ENCODE data around the gene PPP1R16B.
A peak's percentile ranks its signal among the peaks of the same experiment; 100 is the strongest.

The PPP1R16B gene

GRCh38 chr20:38805502-38805957, at the start of gene PPP1R16B:
PPP1R16B (plus strand) TSS chr20:38805697; CDS start chr20:38835926, 30,229 bp downstream.
- peak; percentile 66 to 98 (median 79) for DNase-seq

GRCh38 chr20:38757145-38757775, 48.2 kb upstream of the PPP1R16B start:
- intact Hi-C loops (cut with DNase I) = loop anchor here (5.0 kb wide), 1 partner anchor 135 kb away; no protein-coding TSS in a partner anchor
- no peak for DNase-seq

More at GRCh38 chr20:38805502-38805957, at the start of gene PPP1R16B:
- intact Hi-C loops (cut with DNase I) = loop anchor here (5.0 kb wide), 1 partner anchor 87 kb away; no protein-coding TSS in a partner anchor

GRCh38 chr20:38759106-38759505, 46.4 kb upstream of the PPP1R16B start:
- DNase-seq = no peak
- intact Hi-C loops (cut with DNase I) = loop anchor here (5.0 kb wide), 1 partner anchor 133 kb away; no protein-coding TSS in a partner anchor

DNA sequence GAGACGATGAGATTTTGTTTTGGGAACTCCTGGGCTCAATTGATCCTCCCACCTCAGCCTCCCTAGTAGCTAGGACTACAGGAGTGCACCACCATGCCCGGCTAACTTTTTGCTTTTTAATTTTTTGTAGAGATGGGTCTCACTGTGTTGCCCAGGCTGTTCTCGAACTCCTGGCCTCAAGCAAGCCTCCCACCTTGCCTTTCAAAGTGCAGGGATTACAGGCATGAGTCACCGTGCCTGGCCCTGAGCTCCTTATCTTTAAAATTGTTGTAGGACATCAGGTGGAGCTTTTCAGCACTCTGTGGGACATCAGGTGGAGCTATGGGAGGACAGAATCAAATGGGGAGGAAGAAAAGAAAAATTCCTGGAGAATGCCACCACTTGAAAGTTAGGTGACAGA, 44.5 kb upstream of the PPP1R16B start:
- intact Hi-C loops (cut with DNase I) = no loop called here
- DNase-seq = no peak

DNA sequence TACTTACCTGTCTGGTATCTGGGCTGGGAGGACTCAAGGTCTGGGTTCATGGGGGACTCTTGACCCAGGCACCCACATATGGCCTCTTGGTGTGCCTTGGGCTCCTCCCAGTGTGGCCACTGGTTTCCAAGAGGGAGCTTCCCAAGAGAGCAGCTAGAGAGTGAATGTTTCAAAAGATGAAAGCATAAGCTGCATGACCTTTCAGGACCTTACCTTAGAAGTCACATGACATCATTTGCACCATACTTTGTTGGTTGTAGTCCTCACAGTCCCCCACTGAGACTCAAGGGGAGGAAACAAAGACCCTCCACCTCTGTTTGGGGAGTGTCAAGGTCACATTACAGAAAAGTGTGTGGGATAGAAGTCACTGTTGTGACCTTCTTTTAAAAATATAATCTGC, 43.3 kb upstream of the PPP1R16B start:
- no peak for DNase-seq
- intact Hi-C loops (cut with DNase I) = no loop called here

GRCh38 chr20:38763616-38764015, 41.9 kb upstream of the PPP1R16B start:
- DNase-seq = no peak
- intact Hi-C loops (cut with DNase I) = no loop called here

GRCh38 chr20:38764567-38765318, 40.8 kb upstream of the PPP1R16B start:
- intact Hi-C loops (cut with DNase I) = no loop called here
- peak in 8 of 10 donors; percentile 47 to 96 (median 75) for DNase-seq

DNA sequence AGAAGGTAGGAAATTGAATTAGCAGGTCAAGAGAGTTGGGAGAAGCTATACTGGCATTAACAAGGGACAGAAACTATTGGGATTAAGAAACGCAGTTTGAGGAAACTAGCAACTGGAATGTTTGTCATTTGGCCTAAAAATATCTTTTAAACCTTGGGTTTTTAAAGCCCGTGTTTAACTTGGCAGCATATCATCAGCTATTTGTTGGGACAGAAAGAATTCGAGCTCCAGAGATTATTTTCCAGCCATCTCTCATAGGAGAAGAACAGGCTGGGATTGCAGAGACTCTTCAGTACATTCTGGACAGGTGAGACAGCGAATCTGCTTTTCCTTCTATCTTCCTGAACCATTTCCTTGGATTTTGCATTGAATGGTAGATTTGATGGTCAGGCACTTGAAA, 39.4 kb upstream of the PPP1R16B start:
- no peak for DNase-seq
- intact Hi-C loops (cut with DNase I) = no loop called here

DNA sequence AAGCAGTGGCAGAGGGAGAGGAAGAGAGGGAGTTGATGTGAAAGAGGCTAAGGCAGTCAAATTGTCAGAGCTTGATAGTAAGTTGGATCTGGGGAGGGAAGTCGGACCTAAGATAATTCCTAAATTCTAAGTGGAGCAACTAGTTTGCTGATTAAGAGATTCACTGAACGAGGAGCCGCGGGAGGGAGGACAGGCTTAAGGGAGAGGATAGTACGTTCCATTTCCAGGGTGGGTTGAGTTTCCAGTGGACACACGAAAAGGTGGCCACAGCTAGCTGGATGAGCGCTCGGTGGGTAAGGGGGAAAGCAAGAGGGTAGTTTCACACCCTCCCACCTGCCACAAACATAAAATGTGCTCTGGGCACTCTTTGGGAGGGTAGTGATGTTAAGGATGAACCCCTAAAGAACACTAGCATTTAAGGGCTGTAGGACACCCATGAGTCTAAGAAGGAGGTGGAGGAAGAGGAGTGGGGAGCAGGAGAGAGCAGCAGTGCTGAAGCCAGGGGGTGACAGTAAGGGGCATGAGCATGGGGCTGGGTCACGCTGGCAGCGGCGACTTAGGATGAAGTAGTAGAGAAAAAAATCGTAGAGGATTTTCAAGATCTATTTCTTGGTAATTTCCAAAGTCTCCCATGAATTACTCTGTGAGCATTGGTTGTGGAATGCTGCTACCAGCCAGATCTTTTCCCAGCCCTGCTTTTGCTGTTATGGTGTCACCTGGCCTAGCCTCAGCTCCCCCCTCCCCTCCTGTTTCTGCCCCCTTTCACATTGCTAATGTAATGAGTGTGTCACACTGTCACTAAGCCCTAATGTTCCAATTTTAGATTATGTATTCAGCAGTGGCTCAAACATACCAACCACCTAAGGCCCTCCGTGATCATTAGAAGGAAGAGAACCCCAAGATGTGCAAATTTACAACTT, 35.9 kb upstream of the PPP1R16B start:
- intact Hi-C loops (cut with DNase I) = no loop called here
- DNase-seq = no peak

DNA sequence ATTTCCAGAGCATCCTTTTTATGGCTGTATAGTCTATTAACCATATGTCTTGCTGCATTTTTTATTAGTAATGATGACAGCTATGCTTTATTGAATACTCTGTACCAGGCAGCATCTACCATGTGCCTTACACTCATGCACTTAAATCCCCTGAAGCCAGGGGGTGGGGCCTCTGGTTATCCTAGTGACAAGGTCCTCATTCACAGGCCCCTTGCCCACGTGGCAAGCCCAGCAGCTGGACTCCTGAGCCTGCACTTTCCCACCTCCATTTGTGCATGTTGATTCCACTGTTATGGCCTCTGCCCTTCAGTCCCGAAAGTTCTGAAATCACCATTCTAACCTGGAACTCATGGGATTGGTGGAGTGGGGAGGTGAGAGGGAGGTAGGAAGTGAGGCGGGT, 35.0 kb upstream of the PPP1R16B start:
- intact Hi-C loops (cut with DNase I) = no loop called here
- DNase-seq = no peak

DNA sequence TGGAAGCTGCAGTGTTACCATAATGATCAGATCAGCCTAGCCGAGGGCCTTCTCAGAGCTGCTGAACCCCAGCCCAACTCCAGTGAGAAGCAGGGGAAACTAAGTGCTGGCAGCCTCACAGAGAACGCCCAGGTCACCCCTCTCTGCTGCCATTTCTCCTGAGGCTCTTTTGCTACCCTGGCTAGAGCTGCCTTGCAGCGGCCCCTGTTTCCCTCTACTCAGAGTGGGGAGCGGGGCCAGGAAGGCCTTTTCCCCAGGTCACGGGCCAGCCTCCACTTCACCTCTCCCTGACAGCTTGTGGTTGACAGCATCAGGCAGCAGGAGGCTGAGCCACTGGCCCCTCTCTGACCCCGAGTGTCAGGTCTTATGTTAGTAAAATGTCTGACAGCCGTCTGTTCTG, 34.5 kb upstream of the PPP1R16B start:
- no peak for DNase-seq
- intact Hi-C loops (cut with DNase I) = no loop called here

GRCh38 chr20:38771621-38772020, 33.9 kb upstream of the PPP1R16B start:
- intact Hi-C loops (cut with DNase I) = no loop called here
- DNase-seq = no peak

DNA sequence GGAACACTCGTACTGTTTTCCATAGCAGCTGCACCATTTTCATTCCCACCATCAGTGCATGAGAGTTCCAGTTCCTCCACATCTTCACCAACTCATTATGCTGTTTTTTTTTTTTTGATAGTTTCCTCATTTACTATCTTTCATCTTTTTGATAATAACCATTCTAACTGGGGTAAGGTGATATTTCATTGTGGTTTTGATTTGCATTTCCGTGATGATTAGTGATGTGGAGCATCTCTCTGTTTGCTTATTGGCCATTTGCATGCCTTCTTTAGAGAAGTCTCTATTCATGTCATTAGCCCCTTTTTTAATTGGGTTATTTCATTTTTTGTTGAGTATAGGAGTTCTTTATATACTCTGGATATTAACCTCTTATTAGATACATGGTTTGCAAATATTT, 31.3 kb upstream of the PPP1R16B start:
- DNase-seq = no peak
- intact Hi-C loops (cut with DNase I) = no loop called here

GRCh38 chr20:38776363-38776762, 29.1 kb upstream of the PPP1R16B start:
- DNase-seq = no peak
- intact Hi-C loops (cut with DNase I) = no loop called here

DNA sequence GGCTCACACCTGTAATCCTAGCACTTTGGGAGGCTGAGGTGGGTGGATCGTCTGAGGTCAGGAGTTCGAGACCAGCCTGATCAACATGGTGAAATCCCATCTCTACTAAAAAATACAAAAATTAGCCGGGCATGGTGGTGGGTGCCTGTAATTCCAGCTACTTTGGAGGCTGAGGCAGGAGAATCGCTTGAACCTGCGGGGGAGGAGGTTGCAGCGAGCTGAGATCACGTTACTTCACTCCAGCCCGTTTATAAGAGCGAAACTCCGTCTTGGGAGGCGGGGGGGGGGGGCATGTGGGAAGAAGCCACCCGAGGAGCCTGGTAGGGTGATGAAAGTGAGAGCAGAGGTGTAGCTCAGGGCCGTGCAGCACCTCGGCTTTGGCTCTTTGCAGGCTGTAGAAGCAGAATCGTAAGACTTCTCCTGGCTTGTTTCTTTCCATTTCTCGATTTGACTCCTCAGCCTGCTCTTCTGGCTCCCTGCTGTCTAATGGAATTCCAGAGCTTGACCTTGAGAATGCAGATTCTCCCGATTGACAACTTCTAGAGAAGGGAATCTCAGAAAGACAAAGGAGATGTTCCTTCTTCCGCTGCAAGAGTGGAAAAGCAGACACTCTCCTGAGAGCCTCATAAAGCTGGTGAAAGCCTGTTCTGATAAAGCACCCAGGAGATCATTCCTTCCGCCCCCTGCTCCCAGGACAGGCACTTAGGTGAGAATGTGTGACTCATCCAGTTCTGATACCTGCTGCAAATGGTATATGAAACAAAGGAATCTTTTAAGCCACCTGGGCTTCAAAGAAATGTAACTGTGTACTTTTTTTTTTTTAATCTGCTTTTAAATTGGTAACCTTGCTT, 26.0 kb upstream of the PPP1R16B start:
- DNase-seq = no peak
- intact Hi-C loops (cut with DNase I) = no loop called here

DNA sequence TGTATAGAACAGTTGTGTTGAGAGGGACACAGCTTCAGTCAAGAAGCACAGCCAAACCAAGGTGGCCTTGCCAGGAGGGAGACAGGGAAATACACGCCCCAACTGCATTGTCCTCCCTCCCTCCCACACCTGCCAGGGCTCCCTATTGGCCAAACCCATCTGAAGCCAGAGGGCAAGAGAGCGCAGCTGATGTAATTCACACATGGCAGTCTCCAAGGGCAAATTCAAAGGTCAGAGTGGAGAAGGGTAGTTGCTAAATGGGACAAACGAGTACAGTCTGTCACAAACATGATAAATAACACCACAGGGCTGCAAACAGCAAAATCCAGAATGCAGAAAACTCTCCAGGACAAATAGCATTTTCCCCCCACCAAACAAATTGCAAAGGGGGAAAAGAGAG, 23.2 kb upstream of the PPP1R16B start:
- intact Hi-C loops (cut with DNase I) = no loop called here
- DNase-seq = no peak

DNA sequence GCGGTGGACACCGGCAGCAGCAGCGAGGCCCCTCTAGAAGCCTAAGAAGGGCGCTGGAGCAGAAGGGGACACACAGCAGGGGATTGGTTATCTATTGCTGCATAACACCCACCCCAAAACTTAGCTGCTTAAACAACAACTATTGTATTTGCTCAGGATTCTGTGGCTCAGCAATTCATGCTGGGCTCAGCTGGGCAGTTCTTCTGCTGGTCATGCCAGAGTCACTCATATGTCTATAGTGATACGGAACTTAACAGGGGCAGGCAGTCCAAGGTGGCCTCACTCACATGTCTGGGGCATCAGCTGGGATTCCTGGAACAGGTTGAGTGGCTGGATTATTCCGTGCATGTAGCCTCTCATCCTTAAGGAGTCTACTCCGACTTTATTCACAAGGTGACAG, 17.6 kb upstream of the PPP1R16B start:
- intact Hi-C loops (cut with DNase I) = no loop called here
- no peak for DNase-seq

DNA sequence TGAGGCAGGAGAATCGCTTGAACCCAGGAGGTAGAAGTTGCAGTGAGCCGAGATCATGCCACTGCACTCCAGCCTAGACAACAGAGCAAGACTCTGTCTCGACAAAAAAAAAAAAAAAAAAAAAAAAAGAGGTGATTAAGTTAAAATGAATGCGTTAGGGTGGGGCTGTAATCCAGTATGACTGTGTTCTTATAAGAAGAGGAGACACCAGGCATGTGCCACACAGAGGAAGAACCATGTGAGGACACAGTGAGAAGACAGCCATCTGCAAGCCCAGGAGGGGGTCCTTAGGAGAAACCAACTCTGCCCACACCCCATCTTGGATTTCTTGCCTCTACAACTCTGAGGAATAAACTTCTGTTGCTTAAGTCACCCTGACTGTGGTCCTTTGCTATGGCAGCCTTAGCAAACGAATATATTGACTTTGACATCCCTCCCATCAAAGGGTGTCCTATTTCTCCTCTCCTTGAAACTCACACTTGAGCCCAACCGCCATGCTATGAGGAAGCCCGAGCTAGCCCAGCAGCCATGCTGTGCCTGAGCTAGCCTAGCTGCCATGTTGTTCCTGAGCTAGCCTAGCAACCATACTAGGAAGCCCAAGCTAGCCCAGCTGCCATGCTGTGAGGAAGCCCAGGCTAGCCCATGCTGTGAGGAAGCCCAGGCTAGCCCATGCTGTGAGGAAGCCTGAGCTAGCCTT, 15.8 kb upstream of the PPP1R16B start:
- intact Hi-C loops (cut with DNase I) = no loop called here
- no peak for DNase-seq

Measured in posterior cingulate gyrus (tissue), 11 donors.